Stimulated activated CD4-positive, alpha-beta T cell treated with anti-CD3 and anti-CD28 coated beads, Interleukin-4, amount 100 ng/mL, for 1 hour (primary cell): ENCODE measurements around the gene FAHD2A.
"Not testable (repeated sequence)": the region's sequence is repeated elsewhere in the genome, so short reads cannot be mapped to it uniquely, and the experiment has no call there.

ENCODE experiments used
- DNase-seq: peaks from one replicate; pipeline ENCODE4 v3.0.0-alpha.2; 2020

FAHD2A gene

DNA sequence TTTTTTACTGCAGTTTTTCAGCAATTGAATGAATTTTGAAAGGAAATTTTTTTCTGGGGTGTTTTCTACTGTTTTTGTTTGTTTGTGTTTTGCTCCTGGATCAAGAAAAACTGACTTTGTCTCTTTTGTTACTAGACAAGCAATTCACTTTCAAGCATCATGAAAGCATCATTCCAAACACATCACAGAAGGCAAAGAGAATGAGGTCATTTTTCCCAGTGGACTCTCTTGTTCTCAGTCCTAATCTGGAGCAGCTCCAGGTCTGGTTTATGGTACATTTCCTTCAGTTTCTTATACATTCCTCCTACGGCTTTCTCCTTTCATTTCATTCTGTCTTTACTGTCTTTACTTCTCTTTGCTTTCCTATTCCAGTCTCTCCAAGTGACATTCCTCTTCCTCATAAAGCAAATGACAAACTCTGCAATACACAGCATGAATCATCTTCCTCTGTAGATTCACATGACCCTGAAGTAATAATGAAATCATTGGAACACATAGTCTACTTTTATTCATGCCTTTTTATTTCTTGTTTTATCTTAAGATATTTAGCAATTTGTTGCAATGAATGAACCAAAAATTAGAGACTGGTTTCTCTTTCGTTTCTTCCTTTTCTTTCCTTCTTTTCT lies 40.1 kb downstream of the FAHD2A start:
- DNase-seq = not testable (repeated sequence)

DNA sequence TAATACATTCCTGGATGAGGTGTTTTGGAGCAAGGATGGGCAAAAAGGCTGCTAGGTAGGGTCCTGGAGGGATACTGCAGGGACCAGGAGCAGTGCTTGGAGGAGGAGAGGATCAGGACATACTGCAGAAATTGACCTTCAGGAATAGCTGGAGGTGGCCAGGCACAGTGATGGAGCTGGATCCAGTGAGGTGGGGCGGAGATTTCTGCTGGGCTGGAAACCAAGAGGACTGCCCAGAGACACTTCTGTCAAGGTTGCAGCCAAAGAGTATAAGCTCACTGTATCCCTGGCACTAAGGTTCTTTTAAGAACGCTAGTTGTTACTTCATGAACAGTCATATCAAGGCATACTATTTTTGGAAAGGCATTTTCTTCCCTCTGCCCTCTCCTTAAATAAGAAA lies 42.8 kb downstream of the FAHD2A start:
- DNase-seq = not testable (repeated sequence)

DNA sequence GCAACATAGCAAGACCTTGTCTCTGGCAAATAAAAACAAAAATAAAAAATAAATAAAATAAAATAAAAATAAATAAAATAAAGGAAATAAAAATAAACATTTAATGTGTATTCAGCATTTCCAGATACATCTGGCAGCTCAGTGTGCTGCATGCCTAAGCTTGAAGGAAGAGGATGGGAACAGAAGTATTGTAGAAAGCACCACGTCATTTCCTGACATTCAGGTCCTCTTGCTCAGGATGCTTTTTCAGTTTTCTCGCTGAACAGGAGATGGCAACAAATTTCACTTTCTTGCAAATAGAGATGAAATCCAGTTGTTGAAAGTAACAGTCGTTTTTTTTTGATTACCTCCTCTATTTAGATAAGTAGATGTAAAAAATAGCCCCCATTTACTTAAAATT lies 60.8 kb downstream of the FAHD2A start:
- not testable (repeated sequence) for DNase-seq
